GM20000 (cell line): ENCODE measurements around the gene B4GALT4.

Experiments
- DNase-seq: peaks from one replicate; pipeline ENCODE4 v3.0.0; 2012; ENCODE audit warnings: low spot score
- CTCF ChIP-seq: IDR thresholded peaks from 2 replicates; pipeline ENCODE4 v1.5.1; 2012; ENCODE audit warnings: mild to moderate bottlenecking, control low read depth; ENCODE audit errors: extremely low read depth, missing control alignments

B4GALT4 gene

GRCh38 chr3:119211803-119212202 is 28.9 kb downstream of the B4GALT4 start:
- no peak for TF ChIP-seq CTCF
- DNase-seq: no peak

- no peak for TF ChIP-seq CTCF
Measured at GRCh38 chr3:119211193-119211592, 29.5 kb downstream of the B4GALT4 start.

GRCh38 chr3:119207512-119207875 is 33.2 kb downstream of the B4GALT4 start:
- no peak for TF ChIP-seq CTCF

More at GRCh38 chr3:119211193-119211592, 29.5 kb downstream of the B4GALT4 start:
- no peak for DNase-seq

GRCh38 chr3:119206611-119207511 is 33.8 kb downstream of the B4GALT4 start:
- TF ChIP-seq CTCF: no peak
- DNase-seq: no peak

More at GRCh38 chr3:119207512-119207875, 33.2 kb downstream of the B4GALT4 start:
- DNase-seq: no peak

GRCh38 chr3:119205685-119206084 is 35.0 kb downstream of the B4GALT4 start:
- no peak for DNase-seq
- TF ChIP-seq CTCF: no peak

GRCh38 chr3:119205209-119205608 is 35.5 kb downstream of the B4GALT4 start:
- no peak for TF ChIP-seq CTCF
- DNase-seq: no peak

- DNase-seq: no peak
- no peak for TF ChIP-seq CTCF
Measured at GRCh38 chr3:119195911-119196310, 44.8 kb downstream of the B4GALT4 start.
